Measurements from ENCODE around the gene PTPMT1.

The PTPMT1 gene

GRCh38 chr11:47569646-47570045 lies 4.2 kb downstream of the PTPMT1 start:
- DNase-seq (ENCODE audit: extremely low spot score) = no peak
- CTCF ChIA-PET = interaction anchor here (0.9 kb wide), 1 partner anchor 16 kb away, joined by 5 read pairs; no protein-coding TSS in a partner anchor
- no peak for TF ChIP-seq CTCF (IDR thresholded peaks at IDR 0.05; ENCODE audit: control extremely low read depth, extremely low read depth, low read depth, missing control alignments)
- POLR2A ChIA-PET = interaction anchor here (0.7 kb wide), 1 partner anchor 254 kb away, joined by 4 read pairs; no protein-coding TSS in a partner anchor

DNA sequence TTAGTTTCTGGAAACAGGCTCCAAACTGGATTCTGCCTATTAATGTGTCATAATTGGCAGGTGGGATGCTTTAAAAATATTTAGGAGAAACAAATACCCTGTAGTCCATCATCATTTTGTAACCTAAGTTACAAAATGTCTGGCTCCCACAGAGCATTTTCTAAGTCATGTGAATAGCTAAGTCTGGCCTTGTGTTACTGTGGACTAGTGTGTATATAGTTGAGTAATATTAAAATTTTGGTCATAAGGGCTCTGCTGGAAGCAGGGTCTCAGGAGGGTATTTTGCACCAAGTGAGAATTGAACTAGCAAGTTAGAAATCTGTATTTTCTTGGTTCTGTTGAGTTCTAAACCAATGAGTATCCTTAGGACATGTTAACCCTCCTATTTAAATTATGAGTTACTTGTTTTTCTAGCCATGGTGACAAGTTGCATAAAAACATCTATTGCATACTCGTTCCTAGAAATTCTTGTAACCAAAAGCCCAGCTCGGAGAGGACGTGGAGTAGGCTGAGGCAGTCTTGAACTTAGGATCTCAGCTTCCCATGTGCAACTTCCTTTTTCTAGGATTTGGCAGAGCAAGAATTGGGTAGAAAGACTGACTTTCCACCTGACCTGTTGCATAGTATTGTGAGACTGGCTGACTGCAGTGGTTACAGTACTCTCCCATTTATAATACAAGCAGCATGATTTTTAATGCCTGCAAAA lies 5.4 kb downstream of the PTPMT1 start:
- TF ChIP-seq CTCF (IDR thresholded peaks at IDR 0.05; ENCODE audit: control extremely low read depth, extremely low read depth, low read depth, missing control alignments) = no peak
- CTCF ChIA-PET = interaction anchor here (0.9 to 1.4 kb wide), 2 partner anchors 17 to 37 kb away, joined by 4 to 5 read pairs; no protein-coding TSS in a partner anchor
- no peak for DNase-seq (ENCODE audit: extremely low spot score)
- POLR2A ChIA-PET = interaction anchor here (0.6 kb wide), 1 partner anchor 371 kb away, joined by 3 read pairs; no protein-coding TSS in a partner anchor

GRCh38 chr11:47571357-47571729 lies 5.9 kb downstream of the PTPMT1 start:
- no peak for TF ChIP-seq CTCF (IDR thresholded peaks at IDR 0.05; ENCODE audit: control extremely low read depth, extremely low read depth, low read depth, missing control alignments)
- CTCF ChIA-PET = interaction anchor here (1.4 kb wide), 1 partner anchor 37 kb away, joined by 4 read pairs; no protein-coding TSS in a partner anchor
- no peak for DNase-seq (ENCODE audit: extremely low spot score)
- POLR2A ChIA-PET = no interaction called here

DNA sequence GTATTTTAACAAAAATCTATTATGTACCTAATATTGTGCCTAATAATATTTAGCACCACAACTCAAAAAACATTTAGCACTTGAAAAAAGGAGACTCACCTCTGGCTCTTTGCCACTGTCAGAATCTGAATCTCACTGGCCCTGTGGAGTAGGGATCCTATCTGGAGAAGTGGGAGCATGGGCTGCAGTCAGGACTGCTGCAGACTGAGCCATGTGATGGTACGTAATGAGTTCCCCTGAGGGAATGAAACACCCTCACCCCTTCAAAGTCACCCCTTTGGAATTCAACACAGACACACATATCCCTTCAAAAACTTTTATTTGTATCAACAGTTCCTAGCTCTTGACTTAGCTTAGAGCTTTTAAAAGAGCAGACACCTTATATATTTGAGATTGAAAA lies 6.5 kb downstream of the PTPMT1 start:
- no peak for TF ChIP-seq CTCF (IDR thresholded peaks at IDR 0.05; ENCODE audit: control extremely low read depth, extremely low read depth, low read depth, missing control alignments)
- ChIA-PET CTCF (interaction anchor here (1.0 to 1.4 kb wide), 2 partner anchors 19 to 38 kb away, joined by 4 read pairs; partner anchors contain the start of gene CELF1), POLR2A (no interaction called here)
- no peak for DNase-seq (ENCODE audit: extremely low spot score)

GRCh38 chr11:47572715-47573255 lies 7.4 kb downstream of the PTPMT1 start:
- POLR2A ChIA-PET = no interaction called here
- CTCF ChIA-PET = interaction anchor here (1.0 to 2.0 kb wide), 3 partner anchors 12 to 179 kb away, joined by 3 to 4 read pairs (median 4); partner anchors contain the start of gene CELF1
- DNase-seq (ENCODE audit: extremely low spot score) = no peak
- no peak for TF ChIP-seq CTCF (IDR thresholded peaks at IDR 0.05; ENCODE audit: control extremely low read depth, extremely low read depth, low read depth, missing control alignments)

DNA sequence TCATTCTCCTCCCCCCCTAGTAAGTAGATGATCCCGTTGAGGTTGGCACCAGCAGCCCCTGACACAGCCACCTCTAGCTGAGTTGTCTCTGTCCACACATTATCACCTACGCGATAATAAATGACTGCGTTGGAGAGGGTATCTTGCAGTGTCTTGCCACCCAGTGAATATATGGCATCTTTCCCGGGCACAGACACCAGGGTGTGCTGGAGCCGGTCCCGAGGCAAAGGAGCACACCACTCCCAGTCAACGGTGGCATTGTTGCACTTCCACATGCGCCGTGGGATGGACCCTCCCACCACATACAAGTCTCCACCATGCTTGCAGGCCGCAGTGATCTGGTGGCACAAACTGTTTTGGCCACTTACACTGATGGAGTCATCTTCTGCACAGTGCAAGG lies 7.9 kb downstream of the PTPMT1 start:
- TF ChIP-seq CTCF (IDR thresholded peaks at IDR 0.05; ENCODE audit: control extremely low read depth, extremely low read depth, low read depth, missing control alignments) = no peak
- DNase-seq (ENCODE audit: extremely low spot score) = no peak
- CTCF ChIA-PET = interaction anchor here (1.4 to 2.0 kb wide), 2 partner anchors 11 to 180 kb away, joined by 3 to 4 read pairs; no protein-coding TSS in a partner anchor
- POLR2A ChIA-PET = no interaction called here

Measured in GM10248 (cell line).